ENCODE results near the gene COX20. TPM values are rescaled to one million over a fixed set of nuclear protein-coding genes. Genes with fewer than 3 reads are reported as not detected.
"Not testable (repeated sequence)": the region's sequence is repeated elsewhere in the genome, so short reads cannot be mapped to it uniquely, and the experiment has no call there.

COX20 gene
- 10 to 100 TPM; 31.3 to 33.6 TPM for total RNA-seq

- CTCF ChIA-PET = interaction anchor here (0.7 to 2.8 kb wide), 8 partner anchors 21 to 207 kb away, joined by 3 to 21 read pairs (median 12); partner anchors contain the start of gene HNRNPU
- Mint-ChIP-seq H3K36me3 (ENCODE audit: low read depth) (peaks cover 44% of the 10 kb centered on the region), H3K9me3 (ENCODE audit: insufficient read depth) (no peaks in the 10 kb centered on the region), H3K4me1 (ENCODE audit: low read depth) (peaks cover 50% of the 10 kb centered on the region), H3K27me3 (ENCODE audit: low read depth) (no peaks in the 10 kb centered on the region), H3K4me3 (peak within 1 kb of the TSS; percentile 93), H3K27ac (peak within 1 kb of the TSS; percentile 99)
- POLR2A ChIA-PET = interaction anchor here (0.7 to 12.0 kb wide), 13 partner anchors 8 to 376 kb away, joined by 3 to 180 read pairs (median 6); partner anchors contain the start of gene HNRNPU
- peak; percentile 70 for ATAC-seq
- peak; percentile 90 for DNase-seq
These were observed at the start of gene COX20 for GRCh38 chr1:244835276-244836134. TSS of gene COX20 (plus strand) at chr1:244835658. CDS start at chr1:244835715, 57 bp downstream.

- POLR2A ChIA-PET = no interaction called here
- DNase-seq (no peak), ATAC-seq (no peak)
- H3K27ac Mint-ChIP-seq = no peak overlapping the region
- CTCF ChIA-PET = no interaction called here
- H3K4me1 Mint-ChIP-seq (ENCODE audit: low read depth) = no peaks in the 10 kb centered on the region
- H3K4me3 Mint-ChIP-seq = no peak overlapping the region
- no peaks in the 10 kb centered on the region for H3K36me3 Mint-ChIP-seq (ENCODE audit: low read depth)
- H3K27me3 Mint-ChIP-seq (ENCODE audit: low read depth) = no peaks in the 10 kb centered on the region
- H3K9me3 Mint-ChIP-seq (ENCODE audit: insufficient read depth) = no peaks in the 10 kb centered on the region
These were observed 46.8 kb upstream of the COX20 start for GRCh38 chr1:244788493-244789275.

GRCh38 chr1:244789276-244789580 lies 46.2 kb upstream of the COX20 start:
- no peaks in the 10 kb centered on the region for H3K4me1 Mint-ChIP-seq (ENCODE audit: low read depth)
- H3K36me3 Mint-ChIP-seq (ENCODE audit: low read depth) = no peaks in the 10 kb centered on the region
- no peak overlapping the region for H3K27ac Mint-ChIP-seq
- POLR2A ChIA-PET = no interaction called here
- no peak overlapping the region for H3K4me3 Mint-ChIP-seq
- H3K27me3 Mint-ChIP-seq (ENCODE audit: low read depth) = no peaks in the 10 kb centered on the region
- H3K9me3 Mint-ChIP-seq (ENCODE audit: insufficient read depth) = no peaks in the 10 kb centered on the region
- ATAC-seq (no peak), DNase-seq (no peak)
- CTCF ChIA-PET = no interaction called here

- CTCF ChIA-PET = interaction anchor here (1.3 kb wide), 1 partner anchor 253 kb away, joined by 3 read pairs; no protein-coding TSS in a partner anchor
- ATAC-seq (no peak), DNase-seq (no peak)
- Mint-ChIP-seq H3K4me1 (ENCODE audit: low read depth) (no peaks in the 10 kb centered on the region), H3K9me3 (ENCODE audit: insufficient read depth) (no peaks in the 10 kb centered on the region), H3K4me3 (no peak overlapping the region), H3K36me3 (ENCODE audit: low read depth) (no peaks in the 10 kb centered on the region), H3K27ac (no peak overlapping the region), H3K27me3 (ENCODE audit: low read depth) (no peaks in the 10 kb centered on the region)
- POLR2A ChIA-PET = no interaction called here
These were observed 45.7 kb upstream of the COX20 start for GRCh38 chr1:244789731-244790130.

GRCh38 chr1:244791061-244791460 lies 44.4 kb upstream of the COX20 start:
- DNase-seq = no peak
- no peak for ATAC-seq
- no peaks in the 10 kb centered on the region for H3K4me1 Mint-ChIP-seq (ENCODE audit: low read depth)
- POLR2A ChIA-PET = interaction anchor here (0.7 kb wide), 1 partner anchor 1828 kb away, joined by 3 read pairs; no protein-coding TSS in a partner anchor
- no peaks in the 10 kb centered on the region for H3K9me3 Mint-ChIP-seq (ENCODE audit: insufficient read depth)
- CTCF ChIA-PET = interaction anchor here (1.3 to 2.2 kb wide), 2 partner anchors 10 to 252 kb away, joined by 3 to 10 read pairs; no protein-coding TSS in a partner anchor
- no peaks in the 10 kb centered on the region for H3K27me3 Mint-ChIP-seq (ENCODE audit: low read depth)
- H3K36me3 Mint-ChIP-seq (ENCODE audit: low read depth) = no peaks in the 10 kb centered on the region
- H3K4me3 Mint-ChIP-seq = no peak overlapping the region
- no peak overlapping the region for H3K27ac Mint-ChIP-seq

- Mint-ChIP-seq H3K4me3 (no peak overlapping the region), H3K36me3 (ENCODE audit: low read depth) (no peaks in the 10 kb centered on the region), H3K4me1 (ENCODE audit: low read depth) (no peaks in the 10 kb centered on the region), H3K27me3 (ENCODE audit: low read depth) (no peaks in the 10 kb centered on the region), H3K27ac (no peak overlapping the region), H3K9me3 (ENCODE audit: insufficient read depth) (no peaks in the 10 kb centered on the region)
- ChIA-PET POLR2A (no interaction called here), CTCF (interaction anchor here (2.2 kb wide), 1 partner anchor 9 kb away, joined by 10 read pairs; no protein-coding TSS in a partner anchor)
- ATAC-seq (no peak), DNase-seq (no peak)
These were observed 43.1 kb upstream of the COX20 start for GRCh38 chr1:244792188-244792850.

GRCh38 chr1:244794071-244794470 lies 41.4 kb upstream of the COX20 start:
- POLR2A ChIA-PET = no interaction called here
- Mint-ChIP-seq H3K27me3 (ENCODE audit: low read depth) (peaks cover 5% of the 10 kb centered on the region), H3K4me3 (no peak overlapping the region), H3K4me1 (ENCODE audit: low read depth) (no peaks in the 10 kb centered on the region), H3K36me3 (ENCODE audit: low read depth) (no peaks in the 10 kb centered on the region), H3K9me3 (ENCODE audit: insufficient read depth) (no peaks in the 10 kb centered on the region), H3K27ac (no peak overlapping the region)
- no peak for DNase-seq
- ATAC-seq = no peak
- CTCF ChIA-PET = interaction anchor here (7.0 to 9.7 kb wide), 2 partner anchors 190 to 248 kb away, joined by 80 to 102 read pairs; no protein-coding TSS in a partner anchor

- not testable (repeated sequence) for H3K27me3 Mint-ChIP-seq (ENCODE audit: low read depth); ATAC-seq; H3K9me3 Mint-ChIP-seq (ENCODE audit: insufficient read depth); H3K4me3 Mint-ChIP-seq; H3K27ac Mint-ChIP-seq; DNase-seq; H3K4me1 Mint-ChIP-seq (ENCODE audit: low read depth); H3K36me3 Mint-ChIP-seq (ENCODE audit: low read depth)
- POLR2A ChIA-PET = interaction anchor here (0.7 kb wide), 1 partner anchor 141 kb away, joined by 3 read pairs; no protein-coding TSS in a partner anchor
- CTCF ChIA-PET = interaction anchor here (2.6 to 9.7 kb wide), 3 partner anchors 65 to 248 kb away, joined by 6 to 102 read pairs (median 80); no protein-coding TSS in a partner anchor
These were observed 40.9 kb upstream of the COX20 start for GRCh38 chr1:244794516-244794915.

GRCh38 chr1:244796719-244797406 lies 38.6 kb upstream of the COX20 start:
- H3K4me1 Mint-ChIP-seq (ENCODE audit: low read depth) = peaks cover 5% of the 10 kb centered on the region
- DNase-seq = peak; percentile 64
- H3K4me3 Mint-ChIP-seq = no peak overlapping the region
- peaks cover 5% of the 10 kb centered on the region for H3K27me3 Mint-ChIP-seq (ENCODE audit: low read depth)
- POLR2A ChIA-PET = no interaction called here
- H3K9me3 Mint-ChIP-seq (ENCODE audit: insufficient read depth) = no peaks in the 10 kb centered on the region
- CTCF ChIA-PET = interaction anchor here (0.8 to 9.7 kb wide), 19 partner anchors 12 to 245 kb away, joined by 3 to 102 read pairs (median 4); no protein-coding TSS in a partner anchor
- no peak overlapping the region for H3K27ac Mint-ChIP-seq
- peak; percentile 50 for ATAC-seq
- H3K36me3 Mint-ChIP-seq (ENCODE audit: low read depth) = no peaks in the 10 kb centered on the region

- DNase-seq (no peak), ATAC-seq (no peak)
- ChIA-PET CTCF (interaction anchor here (0.8 to 9.7 kb wide), 22 partner anchors 10 to 261 kb away, joined by 3 to 102 read pairs (median 4); partner anchors contain the start of genes COX20 and HNRNPU), POLR2A (interaction anchor here (1.1 kb wide), 1 partner anchor 35 kb away, joined by 3 read pairs; the partner anchor contains the start of gene COX20)
- Mint-ChIP-seq H3K27ac (no peak overlapping the region), H3K36me3 (ENCODE audit: low read depth) (no peaks in the 10 kb centered on the region), H3K4me3 (no peak overlapping the region), H3K27me3 (ENCODE audit: low read depth) (peaks cover 5% of the 10 kb centered on the region), H3K4me1 (ENCODE audit: low read depth) (peaks cover 5% of the 10 kb centered on the region), H3K9me3 (ENCODE audit: insufficient read depth) (no peaks in the 10 kb centered on the region)
These were observed 34.6 kb upstream of the COX20 start for GRCh38 chr1:244800821-244801220.

GRCh38 chr1:244801246-244801645 lies 34.2 kb upstream of the COX20 start:
- H3K27me3 Mint-ChIP-seq (ENCODE audit: low read depth) = peaks cover 5% of the 10 kb centered on the region
- no peaks in the 10 kb centered on the region for H3K36me3 Mint-ChIP-seq (ENCODE audit: low read depth)
- DNase-seq (peak; percentile 65), ATAC-seq (peak; percentile 78)
- H3K9me3 Mint-ChIP-seq (ENCODE audit: insufficient read depth) = no peaks in the 10 kb centered on the region
- H3K4me3 Mint-ChIP-seq = no peak overlapping the region
- ChIA-PET POLR2A (interaction anchor here (1.1 kb wide), 1 partner anchor 34 kb away, joined by 3 read pairs; the partner anchor contains the start of gene COX20), CTCF (interaction anchor here (0.7 to 9.7 kb wide), 33 partner anchors 10 to 261 kb away, joined by 3 to 102 read pairs (median 4); partner anchors contain the start of genes COX20 and HNRNPU)
- peaks cover 5% of the 10 kb centered on the region for H3K4me1 Mint-ChIP-seq (ENCODE audit: low read depth)
- no peak overlapping the region for H3K27ac Mint-ChIP-seq

Data from activated CD8-positive, alpha-beta T cell treated with anti-CD3 and anti-CD28 coated beads, Interleukin-2, amount 10 ng/mL, durations not matched to agents 7 days and 5 days (primary cell).